Motor neuron (in vitro differentiated cells): ENCODE data around the gene PRLR. TPM values are rescaled to one million over a fixed set of nuclear protein-coding genes. Genes with fewer than 3 reads are reported as not detected.

ENCODE experiments used
- ATAC-seq, 8 experiments: fragments of 200-7000 bp; cut with Tn5 transposase; replicated peaks in 6 of 8; 2 replicates each; pipeline ENCODE4 v1.8.0; 2021; ENCODE audit warnings: mild to moderate bottlenecking in 8 of 8, moderate library complexity in 8 of 8
- H3K27ac ChIP-seq, 2 donors: fragments of 250-450 bp; sonication (Bioruptor Pico); 2 replicates each; pipeline ENCODE4 v1.9.0; 2021; ENCODE audit warnings: antibody characterized with exemption in 2 of 2, mild to moderate bottlenecking in 2 of 2, moderate library complexity in 1 of 2
- H3K4me1 ChIP-seq, 2 donors: fragments of 250-450 bp; sonication (Bioruptor Pico); replicated peaks in 1 of 2; 2 replicates each; pipeline ENCODE4 v1.6.1; 2021; ENCODE audit warnings: antibody characterized with exemption in 2 of 2, mild to moderate bottlenecking in 2 of 2, moderate library complexity in 1 of 2
- H3K4me3 ChIP-seq, 5 donors: fragments of 250-450 bp; sonication (Bioruptor Pico); 2 replicates each; pipeline ENCODE4 v1.9.0; 2021; ENCODE audit warnings: antibody characterized with exemption in 5 of 5, mild to moderate bottlenecking in 5 of 5, moderate library complexity in 4 of 5
- WGBS, 10 experiments: fragments of 450-650 bp; shearing (Covaris generic); methylation state at CpG; one replicate each; pipeline ENCODE4 v1.0.0; 2022; 5-methylcytosine and 5-hydroxymethylcytosine counted together
- in situ Hi-C, 9 experiments: fragments of 400-800 bp; cut with MboI; loops; one replicate each; pipeline ENCODE4 v1.15.0; 2021; ENCODE audit warnings: low sequenced_read_pairs in 9 of 9, low pct_unique_long_range_greater_than_20kb in 2 of 9; ENCODE audit not compliant: unreplicated experiment in 9 of 9
- total RNA-seq, 8 experiments: library from RNA; unstranded; fragments of 300-600 nt; gene quantifications; 2 replicates each; pipeline versions ENCODE4 v1.2.3 to v1.2.4, GENCODE V29; 2022

The PRLR gene
- total RNA-seq, 8 experiments from 2014 or later, result 0.22 to 6.6 (median 1.2) TPM

GRCh38 chr5:35003018-35003957 lies 227.0 kb downstream of the PRLR start:
- WGBS, 10 experiments, result 12 to 80% (median 33%) methylated on average over 2 to 13 of the region's 18 CpGs
- ATAC-seq, result peak; percentile 45 to 89 (median 63)
- in situ Hi-C loops, result no loop called here

DNA sequence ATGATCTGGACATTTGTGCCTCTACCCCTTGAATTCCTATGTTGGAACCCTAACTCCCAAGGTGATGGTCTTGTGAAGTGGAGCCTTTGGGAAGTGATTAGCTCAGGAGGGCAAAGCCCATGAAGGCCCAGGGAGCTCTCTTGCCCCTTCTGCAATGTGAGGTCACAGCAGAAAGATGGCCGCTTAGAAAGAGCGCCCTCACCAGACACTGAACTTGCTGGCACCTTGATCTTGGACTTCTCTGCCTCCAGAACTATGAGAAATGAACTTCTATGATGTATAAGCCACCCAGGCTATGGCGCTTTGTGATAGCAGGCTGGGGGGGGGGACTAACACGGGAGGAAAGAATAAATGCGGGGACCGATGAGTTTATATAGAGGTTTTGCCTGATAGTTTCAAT lies 227.8 kb downstream of the PRLR start:
- 94 to 100% (median 99%) methylated on average over 1 to 6 of the region's 6 CpGs; no CpG with 5 or more reads in 2 of the 10 experiments for WGBS, 10 experiments
- in situ Hi-C loops, result no loop called here
- Histone ChIP-seq H3K4me3 (no peak overlapping the region), H3K4me1 (no peaks in the 10 kb centered on the region), H3K27ac (no peak overlapping the region)
- no peak for ATAC-seq

More at GRCh38 chr5:35003018-35003957, 227.0 kb downstream of the PRLR start:
- no peak overlapping the region for H3K27ac ChIP-seq
- H3K4me1 ChIP-seq, result no peaks in the 10 kb centered on the region
- H3K4me3 ChIP-seq, result no peak overlapping the region

GRCh38 chr5:35001842-35002241 lies 228.4 kb downstream of the PRLR start:
- no peak overlapping the region for H3K27ac ChIP-seq
- H3K4me3 ChIP-seq, result no peak overlapping the region
- in situ Hi-C loops, result no loop called here
- 13 to 100% (median 75%) methylated on average over 2 to 3 of the region's 3 CpGs for WGBS, 10 experiments
- H3K4me1 ChIP-seq, result no peaks in the 10 kb centered on the region
- no peak for ATAC-seq

Other genes starting within 250 kb of the PRLR start
- 1 to 10 TPM in 1 of 8 experiments, under 1 TPM in 3, not detected in 4; 0.13 to 1.2 (median 0.33) TPM for gene AGXT2, start 182.5 kb downstream of the PRLR start, total RNA-seq